Measurements from ENCODE around the gene NHERF2. TPM values are rescaled to one million over a fixed set of nuclear protein-coding genes. Genes with fewer than 3 reads are reported as not detected.
"Not testable (repeated sequence)": the region's sequence is repeated elsewhere in the genome, so short reads cannot be mapped to it uniquely, and the experiment has no call there.

The NHERF2 gene
- total and polyA plus RNA-seq, 7 experiments from 2014 or later: 0.33 to 3.8 (median 3.5) TPM

GRCh38 chr16:2008009-2008526 lies 18.6 kb upstream of the NHERF2 start:
- no peak for ATAC-seq
- Histone ChIP-seq H3K27ac (ENCODE audit: low read depth, low read length) (peak overlapping the region; percentile 86), H3K27me3 (ENCODE audit: control insufficient read depth in 2 of 2, insufficient read depth in 2 of 2, low read length in 2 of 2) (no peaks in the 10 kb centered on the region), H3K36me3 (ENCODE audit: control insufficient read depth in 2 of 3, insufficient read depth in 3 of 3, low read length in 3 of 3) (peaks cover 0 to 6% (median 0%) of the 10 kb centered on the region in 3 experiments), H3K4me1 (ENCODE audit: control insufficient read depth in 2 of 2, insufficient read depth in 2 of 2, low read length in 2 of 2) (peaks cover 36 to 38% of the 10 kb centered on the region in 2 donors), H3K4me3 (ENCODE audit: low read length) (peak overlapping the region; percentile 69), H3K9me3 (ENCODE audit: control insufficient read depth in 2 of 3, low read length in 3 of 3) (no peaks in the 10 kb centered on the region)
- H3K4me3 Mint-ChIP-seq: peak overlapping the region; percentile 72 to 93 (median 87)
- POLR2A ChIA-PET: interaction anchor here (0.6 to 2.9 kb wide), 9 partner anchors 12 to 217 kb away, joined by 3 to 30 read pairs (median 4); partner anchors contain the start of genes MLST8, RPS2, TBL3 and TRAF7
- peaks cover 22 to 48% (median 35%) of the 10 kb centered on the region in 7 donors for H3K4me1 Mint-ChIP-seq
- CTCF ChIA-PET: interaction anchor here (1.3 kb wide), 1 partner anchor 145 kb away, joined by 3 read pairs; no protein-coding TSS in a partner anchor
- no peaks in the 10 kb centered on the region for H3K9me3 Mint-ChIP-seq
- peaks cover 0 to 8% (median 0%) of the 10 kb centered on the region in 5 donors for H3K36me3 Mint-ChIP-seq
- DNase-seq: no peak
- H3K27ac Mint-ChIP-seq: peak overlapping the region; percentile 60 to 94 (median 76)
- intact Hi-C loops (cut with micrococcal nuclease): loop anchor here in 1 of 2 donors (2.0 to 5.0 kb wide), 2 partner anchors 39 to 43 kb away; partner anchors contain the start of genes NTHL1, RPS2 and TSC2
- H3K27me3 Mint-ChIP-seq: no peaks in the 10 kb centered on the region

- peak in 1 of 9 donors; percentile 35 for DNase-seq
- H3K4me3 ChIP-seq (ENCODE audit: low read length): peak overlapping the region; percentile 69
- H3K4me3 Mint-ChIP-seq: peak overlapping the region; percentile 72 to 93 (median 87)
- no peaks in the 10 kb centered on the region for H3K9me3 ChIP-seq (ENCODE audit: control insufficient read depth in 2 of 3, low read length in 3 of 3)
- no peaks in the 10 kb centered on the region for H3K27me3 ChIP-seq (ENCODE audit: control insufficient read depth in 2 of 2, insufficient read depth in 2 of 2, low read length in 2 of 2)
- peak overlapping the region; percentile 86 for H3K27ac ChIP-seq (ENCODE audit: low read depth, low read length)
- ChIA-PET CTCF (interaction anchor here (0.8 to 1.3 kb wide), 2 partner anchors 144 to 208 kb away, joined by 3 read pairs; no protein-coding TSS in a partner anchor), POLR2A (interaction anchor here (0.6 to 2.9 kb wide), 14 partner anchors 13 to 480 kb away, joined by 3 to 30 read pairs (median 4); partner anchors contain the start of genes GFER, MLST8, NDUFB10 and RPS2)
- no peaks in the 10 kb centered on the region for H3K9me3 Mint-ChIP-seq
- intact Hi-C loops (cut with micrococcal nuclease): loop anchor here (1.0 to 5.0 kb wide), 9 partner anchors 15 to 421 kb away; partner anchors contain the start of genes NTHL1 (in 2 of the 2), RPS2 (in 2 of the 2), TSC2 (in 2 of the 2) and CCNF (in 1 of the 2)
- peaks cover 36 to 37% of the 10 kb centered on the region in 2 donors for H3K4me1 ChIP-seq (ENCODE audit: control insufficient read depth in 2 of 2, insufficient read depth in 2 of 2, low read length in 2 of 2)
- no peak for ATAC-seq
- peaks cover 22 to 48% (median 35%) of the 10 kb centered on the region in 7 donors for H3K4me1 Mint-ChIP-seq
- H3K36me3 ChIP-seq (ENCODE audit: control insufficient read depth in 2 of 3, insufficient read depth in 3 of 3, low read length in 3 of 3): no peaks in the 10 kb centered on the region
- peaks cover 0 to 8% (median 0%) of the 10 kb centered on the region in 5 donors for H3K36me3 Mint-ChIP-seq
- no peaks in the 10 kb centered on the region for H3K27me3 Mint-ChIP-seq
- H3K27ac Mint-ChIP-seq: peak overlapping the region; percentile 60 to 94 (median 76)
Observed at GRCh38 chr16:2008631-2009163, 18.0 kb upstream of the NHERF2 start.

- Histone ChIP-seq H3K4me3 (ENCODE audit: low read length) (peak overlapping the region; percentile 69), H3K27me3 (ENCODE audit: control insufficient read depth in 2 of 2, insufficient read depth in 2 of 2, low read length in 2 of 2) (no peaks in the 10 kb centered on the region), H3K9me3 (ENCODE audit: control insufficient read depth in 2 of 3, low read length in 3 of 3) (no peaks in the 10 kb centered on the region), H3K36me3 (ENCODE audit: control insufficient read depth in 2 of 3, insufficient read depth in 3 of 3, low read length in 3 of 3) (no peaks in the 10 kb centered on the region), H3K27ac (ENCODE audit: low read depth, low read length) (peak overlapping the region; percentile 86), H3K4me1 (ENCODE audit: control insufficient read depth in 2 of 2, insufficient read depth in 2 of 2, low read length in 2 of 2) (peaks cover 32% of the 10 kb centered on the region in 2 donors)
- intact Hi-C loops (cut with micrococcal nuclease): loop anchor here (1.0 to 5.0 kb wide), 9 partner anchors 14 to 420 kb away; partner anchors contain the start of genes NTHL1 (in 2 of the 2), RPS2 (in 2 of the 2), TSC2 (in 2 of the 2) and CCNF (in 1 of the 2)
- Mint-ChIP-seq H3K4me3 (peak overlapping the region; percentile 72 to 93 (median 87)), H3K4me1 (peaks cover 22 to 43% (median 32%) of the 10 kb centered on the region in 7 donors), H3K27ac (peak overlapping the region; percentile 60 to 94 (median 76)), H3K27me3 (no peaks in the 10 kb centered on the region), H3K36me3 (peaks cover 0 to 8% (median 0%) of the 10 kb centered on the region in 5 donors), H3K9me3 (no peaks in the 10 kb centered on the region)
- no peak for DNase-seq
- ATAC-seq: peak; percentile 51
- ChIA-PET CTCF (interaction anchor here (0.5 to 0.8 kb wide), 2 partner anchors 57 to 208 kb away, joined by 3 read pairs; no protein-coding TSS in a partner anchor), POLR2A (interaction anchor here (0.6 to 2.9 kb wide), 12 partner anchors 13 to 479 kb away, joined by 3 to 30 read pairs (median 6); partner anchors contain the start of genes GFER, NDUFB10, RPS2 and TBL3)
Observed at GRCh38 chr16:2009164-2009711, 17.5 kb upstream of the NHERF2 start.

GRCh38 chr16:2009791-2010510 lies 16.8 kb upstream of the NHERF2 start, which contains the start of gene ZNF598:
Gene ZNF598 (minus strand): TSS chr16:2009821.
- H3K27me3 Mint-ChIP-seq: no peaks in the 10 kb centered on the region
- Histone ChIP-seq H3K36me3 (ENCODE audit: control insufficient read depth in 2 of 3, insufficient read depth in 3 of 3, low read length in 3 of 3) (no peaks in the 10 kb centered on the region), H3K9me3 (ENCODE audit: control insufficient read depth in 2 of 3, low read length in 3 of 3) (no peaks in the 10 kb centered on the region), H3K4me3 (ENCODE audit: low read length) (peak within 1 kb of the TSS; percentile 77), H3K27me3 (ENCODE audit: control insufficient read depth in 2 of 2, insufficient read depth in 2 of 2, low read length in 2 of 2) (no peaks in the 10 kb centered on the region), H3K27ac (ENCODE audit: low read depth, low read length) (peak within 1 kb of the TSS; percentile 91), H3K4me1 (ENCODE audit: control insufficient read depth in 2 of 2, insufficient read depth in 2 of 2, low read length in 2 of 2) (peaks cover 26 to 29% of the 10 kb centered on the region in 2 donors)
- H3K9me3 Mint-ChIP-seq: no peaks in the 10 kb centered on the region
- POLR2A ChIA-PET: interaction anchor here (1.0 to 2.9 kb wide), 7 partner anchors 14 to 145 kb away, joined by 3 to 30 read pairs (median 8); partner anchors contain the start of genes GFER, RPS2, TBL3 and TRAF7
- ATAC-seq: peak; percentile 97
- DNase-seq: peak; percentile 64 to 87 (median 78)
- CTCF ChIA-PET: interaction anchor here (0.5 kb wide), 1 partner anchor 58 kb away, joined by 3 read pairs; no protein-coding TSS in a partner anchor
- H3K27ac Mint-ChIP-seq: peak within 1 kb of the TSS; percentile 85 to 99 (median 97)
- intact Hi-C loops (cut with micrococcal nuclease): loop anchor here (1.0 to 5.0 kb wide), 9 partner anchors 13 to 419 kb away; partner anchors contain the start of genes NTHL1 (in 2 of the 2), RPS2 (in 2 of the 2), TSC2 (in 2 of the 2) and CCNF (in 1 of the 2)
- peaks cover 22 to 39% (median 32%) of the 10 kb centered on the region in 7 donors for H3K4me1 Mint-ChIP-seq
- peaks cover 0 to 8% (median 0%) of the 10 kb centered on the region in 5 donors for H3K36me3 Mint-ChIP-seq
- H3K4me3 Mint-ChIP-seq: peak within 1 kb of the TSS; percentile 87 to 94 (median 92)

- H3K9me3 ChIP-seq (ENCODE audit: control insufficient read depth in 2 of 3, low read length in 3 of 3); DNase-seq; intact Hi-C loops (cut with micrococcal nuclease); H3K27ac Mint-ChIP-seq; H3K4me3 ChIP-seq (ENCODE audit: low read length); H3K36me3 Mint-ChIP-seq; H3K27me3 Mint-ChIP-seq; H3K36me3 ChIP-seq (ENCODE audit: control insufficient read depth in 2 of 3, insufficient read depth in 3 of 3, low read length in 3 of 3); H3K9me3 Mint-ChIP-seq; ATAC-seq; H3K27me3 ChIP-seq (ENCODE audit: control insufficient read depth in 2 of 2, insufficient read depth in 2 of 2, low read length in 2 of 2); H3K27ac ChIP-seq (ENCODE audit: low read depth, low read length): not testable (repeated sequence)
- Mint-ChIP-seq H3K4me1 (peaks cover 14 to 28% (median 24%) of the 10 kb centered on the region in 7 donors), H3K4me3 (peak overlapping the region in 3 of 10 donors; percentile 34 to 87 (median 53))
- ChIA-PET CTCF (interaction anchor here (0.7 kb wide), 1 partner anchor 45 kb away, joined by 8 read pairs; no protein-coding TSS in a partner anchor), POLR2A (interaction anchor here (0.8 to 1.7 kb wide), 3 partner anchors 19 to 135 kb away, joined by 3 to 4 read pairs (median 3); no protein-coding TSS in a partner anchor)
- peaks cover 26 to 29% of the 10 kb centered on the region in 2 donors for H3K4me1 ChIP-seq (ENCODE audit: control insufficient read depth in 2 of 2, insufficient read depth in 2 of 2, low read length in 2 of 2)
Observed at GRCh38 chr16:2011726-2012125, 15.0 kb upstream of the NHERF2 start.
